Measurements from ENCODE around the gene ASMTL.
A peak's percentile ranks its signal among the peaks of the same experiment; 100 is the strongest.
"Not testable (repeated sequence)": the region's sequence is repeated elsewhere in the genome, so short reads cannot be mapped to it uniquely, and the experiment has no call there.

The ASMTL gene

GRCh38 chrX:1433646-1434357 is 18.9 kb downstream of the ASMTL start:
- peak; percentile 14 for DNase-seq

- DNase-seq, result no peak
Observed at GRCh38 chrX:1430451-1430850, 22.3 kb downstream of the ASMTL start.

DNA sequence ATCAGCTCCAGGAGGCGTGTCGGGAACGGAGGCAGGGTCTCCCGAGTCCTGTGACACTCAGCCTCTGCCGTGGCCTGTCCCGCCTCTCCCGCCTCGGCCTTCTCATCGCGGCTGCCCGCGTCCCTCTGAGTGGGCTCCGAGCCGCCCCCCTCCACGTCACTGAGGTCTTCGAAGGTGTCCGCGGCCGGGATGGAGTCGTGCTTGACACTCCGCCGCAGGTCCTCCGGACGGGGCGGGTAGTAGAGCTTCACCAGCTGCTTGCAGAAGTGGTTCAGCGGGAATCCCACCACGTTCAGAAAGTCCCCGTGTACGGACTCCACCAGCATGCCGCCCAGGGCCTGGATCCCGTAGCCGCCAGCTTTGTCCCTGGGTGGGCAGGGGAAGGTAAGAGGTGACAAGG is 25.0 kb downstream of the ASMTL start:
- no peak for DNase-seq

DNA sequence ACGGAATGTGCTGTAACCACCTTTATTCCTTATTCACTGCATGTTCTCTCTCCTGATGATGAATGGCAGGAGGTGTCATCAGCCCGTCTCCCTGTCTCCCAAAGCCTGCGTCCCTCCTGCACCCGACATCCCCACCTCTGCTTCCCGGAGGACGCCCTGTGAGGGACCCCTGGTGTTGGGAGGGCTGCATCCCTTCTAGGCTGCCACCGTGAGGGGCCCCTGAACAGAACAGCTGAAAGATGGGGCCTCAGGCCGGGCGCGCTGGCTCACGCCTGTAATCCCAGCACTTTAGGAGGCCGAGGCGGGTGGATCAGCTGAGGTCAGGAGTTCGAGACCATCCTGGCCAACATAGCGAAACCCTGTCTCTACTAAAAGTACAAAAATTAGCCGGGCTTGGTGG is 26.4 kb downstream of the ASMTL start:
- DNase-seq, result not testable (repeated sequence)

- DNase-seq, result no peak
Observed at GRCh38 chrX:1425381-1425780, 27.3 kb downstream of the ASMTL start.

DNA sequence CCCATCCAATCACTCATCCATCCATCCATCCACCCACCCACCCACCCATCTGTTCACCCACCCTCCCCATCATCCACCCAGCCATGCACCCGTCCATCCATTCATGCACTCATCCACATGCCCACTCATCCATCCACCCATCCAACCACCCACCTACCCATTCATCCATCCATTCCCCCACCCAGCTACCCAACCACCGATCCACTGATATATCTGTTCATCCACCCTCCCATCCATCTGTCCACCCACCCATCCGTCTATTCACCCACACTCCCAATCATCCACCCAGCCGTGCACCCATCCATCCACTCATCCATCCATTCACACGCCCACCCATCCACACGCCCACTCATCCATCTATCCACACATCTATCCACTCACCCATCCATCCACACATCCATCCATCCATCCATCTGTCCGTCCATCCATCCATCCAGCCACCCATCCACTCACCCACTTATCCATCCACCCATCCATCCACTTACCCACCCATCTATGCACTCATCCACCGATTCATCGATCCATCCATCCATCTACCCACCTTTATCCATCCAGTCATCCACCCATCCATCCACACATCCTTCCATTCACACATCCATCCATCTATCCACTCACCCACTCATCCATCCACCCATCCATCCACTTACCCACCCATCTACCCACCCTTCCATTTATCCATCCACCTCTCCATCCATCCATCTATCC is 28.4 kb downstream of the ASMTL start:
- DNase-seq, result no peak

DNA sequence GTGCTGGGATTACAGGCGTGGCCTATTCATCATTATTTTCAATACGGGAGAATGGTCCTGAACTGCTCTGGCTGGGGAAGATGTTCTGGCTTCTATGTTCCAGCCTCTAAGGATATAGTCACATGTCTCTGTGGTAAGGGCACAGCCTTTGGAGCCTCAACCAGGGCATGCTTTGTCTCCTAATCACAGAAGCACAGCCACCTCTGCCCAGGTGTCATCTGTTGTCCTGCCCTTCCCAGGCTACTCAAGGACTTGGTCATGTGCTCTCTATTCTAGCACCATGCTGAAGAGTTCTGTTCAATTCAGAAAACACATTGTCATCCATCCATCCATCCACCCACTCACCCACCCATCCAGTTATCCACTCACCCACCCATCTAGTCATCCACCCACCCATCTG is 29.5 kb downstream of the ASMTL start:
- no peak for DNase-seq

GRCh38 chrX:1422135-1422465 is 30.6 kb downstream of the ASMTL start:
- no peak for DNase-seq

DNA sequence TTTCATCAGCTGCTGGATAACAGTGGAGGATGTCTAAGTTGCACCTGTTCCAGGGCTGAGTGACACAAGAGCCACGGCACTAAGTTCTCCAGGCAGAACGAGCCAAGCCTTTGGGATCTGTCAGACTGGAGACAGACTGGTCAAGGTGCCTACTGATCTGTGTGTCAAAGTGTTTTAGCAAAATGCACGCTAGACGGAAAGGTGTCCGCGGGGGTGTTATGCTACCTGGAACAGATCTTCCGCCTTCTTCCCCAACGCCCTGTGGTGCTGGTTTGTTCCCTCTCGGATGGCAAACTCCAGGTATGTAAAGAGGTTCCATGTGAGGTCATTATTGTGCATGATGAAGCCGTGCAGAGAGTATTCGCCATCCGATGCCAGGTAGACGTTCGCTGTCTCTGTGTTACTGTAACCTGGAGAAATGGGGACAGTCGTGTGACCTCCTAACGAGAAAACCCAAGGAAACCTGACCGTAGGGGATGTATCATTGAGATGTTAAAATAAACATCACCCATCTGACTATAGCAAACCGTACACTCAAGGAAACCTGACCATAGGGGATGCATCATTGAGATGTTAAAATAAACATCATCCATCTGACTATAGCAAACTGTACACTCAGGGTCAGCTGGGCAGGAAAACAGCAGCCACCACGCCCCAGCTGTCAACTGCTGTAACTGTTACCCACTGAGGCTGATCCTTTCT is 31.1 kb downstream of the ASMTL start:
- DNase-seq, result no peak

GRCh38 chrX:1420371-1420770 is 32.3 kb downstream of the ASMTL start:
- DNase-seq, result no peak

- DNase-seq, result no peak
Observed at GRCh38 chrX:1419545-1420355, 33.0 kb downstream of the ASMTL start.

DNA sequence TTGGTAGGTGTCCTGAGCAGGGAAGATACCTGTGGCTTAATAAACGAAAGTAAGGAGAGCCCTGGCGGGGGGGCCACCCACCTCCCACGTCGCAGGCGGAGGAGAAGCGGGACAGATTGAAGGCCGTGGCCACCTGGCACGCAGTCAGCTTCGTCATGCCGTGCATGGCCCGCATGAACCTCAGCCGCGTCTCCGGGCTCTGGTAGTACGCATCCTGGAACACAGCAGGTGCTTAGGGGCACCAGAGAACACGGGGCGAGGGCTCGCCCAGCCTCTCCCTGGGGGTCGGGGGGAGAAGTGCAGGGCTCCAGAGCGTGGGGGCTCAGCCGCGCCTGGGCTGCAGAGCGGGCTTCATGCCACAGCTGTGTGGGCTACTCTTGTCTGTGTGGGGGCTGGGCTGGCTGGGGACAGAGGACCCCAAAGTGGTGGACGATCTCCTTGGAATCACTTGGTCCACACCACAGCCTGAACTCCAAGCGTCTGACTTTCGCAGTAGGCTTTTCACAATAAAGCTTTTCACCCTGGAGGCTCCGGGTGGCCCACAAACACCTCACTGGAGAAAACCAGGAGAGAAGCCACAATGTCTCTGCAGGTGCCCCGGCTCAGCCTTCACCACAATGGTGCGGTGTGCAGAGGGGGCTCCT is 33.7 kb downstream of the ASMTL start:
- DNase-seq, result no peak

- DNase-seq, result no peak
Observed at GRCh38 chrX:1417921-1418771, 34.6 kb downstream of the ASMTL start.

DNA sequence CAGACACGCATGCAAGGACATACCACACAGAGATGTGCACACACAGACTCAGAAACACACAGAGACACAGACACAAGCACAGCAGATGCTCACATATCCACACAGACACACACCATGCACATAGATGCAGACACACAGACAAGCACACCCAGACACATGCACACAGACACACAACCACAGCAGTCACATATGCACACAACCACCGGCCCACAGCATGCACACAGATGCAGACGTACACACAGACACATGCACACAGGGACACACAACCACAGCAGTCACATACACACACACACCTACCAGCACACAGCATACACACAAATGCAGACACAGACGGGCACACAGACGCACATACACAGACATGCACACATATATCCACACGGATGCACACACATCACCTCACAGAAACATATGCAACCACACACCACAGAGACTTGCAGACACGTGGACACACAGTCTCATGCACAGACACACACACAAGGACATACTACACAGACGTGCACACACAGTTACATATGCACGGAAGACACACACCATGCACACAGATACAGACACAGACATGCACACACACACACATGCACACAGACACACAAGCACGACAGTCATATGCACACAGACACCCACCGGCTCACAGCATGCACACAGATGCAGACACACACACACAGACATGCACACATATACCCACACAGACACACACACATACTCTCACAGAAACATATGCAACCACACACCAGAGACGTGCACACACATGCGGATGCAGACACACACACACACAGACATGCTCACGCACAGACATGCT is 35.5 kb downstream of the ASMTL start:
- no peak for DNase-seq

- DNase-seq, result no peak
Observed at GRCh38 chrX:1416327-1416784, 36.4 kb downstream of the ASMTL start.

GRCh38 chrX:1412551-1413161 is 40.1 kb downstream of the ASMTL start:
- no peak for DNase-seq

DNA sequence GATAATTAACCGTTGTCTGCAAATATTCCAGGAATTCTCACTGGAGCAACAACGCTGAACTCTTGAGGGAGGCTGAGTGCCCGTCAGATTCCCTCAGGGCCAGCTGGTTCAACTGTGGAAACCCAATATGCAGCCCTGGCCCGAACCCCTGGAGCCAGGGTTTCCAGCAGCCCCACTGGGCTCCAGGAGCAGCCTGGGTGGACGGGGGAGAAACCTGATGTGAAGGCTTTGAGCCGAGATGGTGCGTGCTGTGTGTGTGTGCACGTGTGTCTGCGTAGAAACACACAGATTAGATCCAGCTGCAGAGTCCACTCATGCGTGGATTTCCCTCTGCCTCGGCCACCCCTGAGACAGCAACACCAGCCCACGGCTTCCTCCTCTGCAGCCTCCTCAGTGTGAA is 41.4 kb downstream of the ASMTL start:
- DNase-seq, result no peak

DNA sequence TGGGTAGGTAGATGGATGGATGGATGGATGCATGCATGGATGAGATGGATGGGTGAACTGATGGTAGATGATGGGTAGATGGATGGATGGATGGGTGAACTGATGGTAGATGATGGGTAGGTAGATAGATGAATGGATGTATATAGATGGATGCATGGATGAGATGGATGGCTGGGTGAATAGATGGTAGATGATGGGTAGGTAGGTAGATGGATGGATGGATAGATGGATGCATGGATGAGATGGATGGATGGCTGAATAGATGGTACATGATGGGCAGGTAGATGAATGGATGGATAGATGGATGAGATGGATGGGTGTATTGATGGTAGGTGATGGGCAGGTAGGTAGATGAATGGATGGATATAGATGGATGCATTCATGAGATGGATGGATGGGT is 45.7 kb downstream of the ASMTL start:
- DNase-seq, result no peak

GRCh38 chrX:1405769-1406168 is 46.9 kb downstream of the ASMTL start:
- not testable (repeated sequence) for DNase-seq

GRCh38 chrX:1403867-1404266 is 48.8 kb downstream of the ASMTL start:
- not testable (repeated sequence) for DNase-seq

All from femur (tissue), 1 donor.